Endothelial cell of umbilical vein (primary cell): Measurements from ENCODE around the gene COX10.

Experiments used
- EZH2 ChIP-seq: IDR thresholded peaks from 2 replicates; pipeline ENCODE4 v1.6.1; 2012; ENCODE audit warnings: borderline replicate concordance, low read depth, mild to moderate bottlenecking, moderate library complexity, low read length, inconsistent platforms; ENCODE audit not compliant: severe bottlenecking
- JUN ChIP-seq: IDR thresholded peaks from 2 replicates; pipeline ENCODE4 v1.6.1; 2011; ENCODE audit warnings: borderline replicate concordance, low read depth; ENCODE audit not compliant: insufficient read length, insufficient read depth
- POLR2A ChIP-seq: IDR thresholded peaks from 2 replicates; pipeline ENCODE4 v1.6.1; 2012; ENCODE audit warnings: low read depth, mild to moderate bottlenecking, control low read depth, low read length
- POLR2AphosphoS5 ChIP-seq: IDR thresholded peaks from 2 replicates; pipeline ENCODE4 v1.6.1; 2012; ENCODE audit warnings: low read depth, mild to moderate bottlenecking, control low read depth, low read length, moderate library complexity; ENCODE audit not compliant: insufficient read depth
- TF ChIP-seq, protein P1 (sequence below), 2 donors: IDR thresholded peaks; 1 replicate in 1 of 2; 2 replicates in 1 of 2; pipeline ENCODE4 v1.5.1; 2011; ENCODE audit warnings: low read length in 2 of 2, mild to moderate bottlenecking in 2 of 2, moderate library complexity in 2 of 2, control low read depth in 1 of 2, inconsistent platforms in 1 of 2, low read depth in 1 of 2; ENCODE audit not compliant: insufficient read depth in 1 of 2; ENCODE audit errors: extremely low read depth in 1 of 2

DNA sequence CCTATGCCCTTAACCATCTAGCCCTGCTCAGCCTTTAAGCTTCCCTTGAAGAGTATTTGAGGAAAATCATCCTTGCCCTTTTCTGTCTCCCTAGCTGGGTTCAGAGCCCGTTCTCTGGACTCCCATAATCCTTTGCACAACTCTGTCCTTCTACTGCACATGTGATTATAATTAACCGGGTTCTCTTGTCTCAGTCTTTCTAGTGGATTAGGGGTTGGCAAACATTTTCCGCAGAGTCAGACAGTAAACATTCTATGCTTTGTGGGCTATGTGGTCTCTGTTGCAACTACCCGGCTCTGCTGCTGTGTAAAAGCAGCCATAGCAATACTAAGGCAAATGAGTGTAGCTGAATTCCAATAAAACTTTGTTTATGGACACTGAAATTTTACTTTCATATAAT lies 87.4 kb downstream of the COX10 start:
- TF ChIP-seq POLR2A (no peak), EZH2 (no peak), POLR2AphosphoS5 (no peak), JUN (no peak)
- TF ChIP-seq, protein P1, sequence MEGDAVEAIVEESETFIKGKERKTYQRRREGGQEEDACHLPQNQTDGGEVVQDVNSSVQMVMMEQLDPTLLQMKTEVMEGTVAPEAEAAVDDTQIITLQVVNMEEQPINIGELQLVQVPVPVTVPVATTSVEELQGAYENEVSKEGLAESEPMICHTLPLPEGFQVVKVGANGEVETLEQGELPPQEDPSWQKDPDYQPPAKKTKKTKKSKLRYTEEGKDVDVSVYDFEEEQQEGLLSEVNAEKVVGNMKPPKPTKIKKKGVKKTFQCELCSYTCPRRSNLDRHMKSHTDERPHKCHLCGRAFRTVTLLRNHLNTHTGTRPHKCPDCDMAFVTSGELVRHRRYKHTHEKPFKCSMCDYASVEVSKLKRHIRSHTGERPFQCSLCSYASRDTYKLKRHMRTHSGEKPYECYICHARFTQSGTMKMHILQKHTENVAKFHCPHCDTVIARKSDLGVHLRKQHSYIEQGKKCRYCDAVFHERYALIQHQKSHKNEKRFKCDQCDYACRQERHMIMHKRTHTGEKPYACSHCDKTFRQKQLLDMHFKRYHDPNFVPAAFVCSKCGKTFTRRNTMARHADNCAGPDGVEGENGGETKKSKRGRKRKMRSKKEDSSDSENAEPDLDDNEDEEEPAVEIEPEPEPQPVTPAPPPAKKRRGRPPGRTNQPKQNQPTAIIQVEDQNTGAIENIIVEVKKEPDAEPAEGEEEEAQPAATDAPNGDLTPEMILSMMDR (IDR thresholded peaks at IDR 0.05; ENCODE audit: extremely low read depth in 1 of 2, insufficient read depth in 1 of 2, low read depth in 1 of 2, low read length in 2 of 2), result no peak
